Gastrocnemius medialis (tissue), 4 donors: ENCODE measurements around the gene MAPKAP1.

Experiments used
- CTCF ChIP-seq, 5 experiments: fragments of 450-650 bp in 3 of 5; fragments of 200-600 bp in 2 of 5; sonication (generic) in 2 of 5; IDR thresholded peaks in 4 of 5; conservative IDR thresholded peaks in 1 of 5; 1 replicate in 4 of 5; 2 replicates in 1 of 5; pipeline ENCODE4 v1.5.1; 2016 to 2019; ENCODE audit warnings: antibody characterized with exemption in 5 of 5, mild to moderate bottlenecking in 3 of 5, moderate library complexity in 3 of 5
- POLR2A ChIP-seq, 2 donors: fragments of 450-650 bp; IDR thresholded peaks; one replicate each; pipeline ENCODE4 v1.6.1; 2017; ENCODE audit warnings: antibody characterized with exemption in 2 of 2, mild to moderate bottlenecking in 2 of 2, moderate library complexity in 2 of 2

GRCh38 chr9:125418404-125418803, 288.6 kb downstream of the MAPKAP1 start:
- TF ChIP-seq CTCF (IDR thresholded peaks at IDR 0.05 in 4 of 5, conservative IDR thresholded peaks at IDR 0.05 in 1 of 5) (no peak), POLR2A (IDR thresholded peaks at IDR 0.05) (no peak)
